ENCODE data around the gene SRRM3.
"Not testable (repeated sequence)": the region's sequence is repeated elsewhere in the genome, so short reads cannot be mapped to it uniquely, and the experiment has no call there.

SRRM3 gene

DNA sequence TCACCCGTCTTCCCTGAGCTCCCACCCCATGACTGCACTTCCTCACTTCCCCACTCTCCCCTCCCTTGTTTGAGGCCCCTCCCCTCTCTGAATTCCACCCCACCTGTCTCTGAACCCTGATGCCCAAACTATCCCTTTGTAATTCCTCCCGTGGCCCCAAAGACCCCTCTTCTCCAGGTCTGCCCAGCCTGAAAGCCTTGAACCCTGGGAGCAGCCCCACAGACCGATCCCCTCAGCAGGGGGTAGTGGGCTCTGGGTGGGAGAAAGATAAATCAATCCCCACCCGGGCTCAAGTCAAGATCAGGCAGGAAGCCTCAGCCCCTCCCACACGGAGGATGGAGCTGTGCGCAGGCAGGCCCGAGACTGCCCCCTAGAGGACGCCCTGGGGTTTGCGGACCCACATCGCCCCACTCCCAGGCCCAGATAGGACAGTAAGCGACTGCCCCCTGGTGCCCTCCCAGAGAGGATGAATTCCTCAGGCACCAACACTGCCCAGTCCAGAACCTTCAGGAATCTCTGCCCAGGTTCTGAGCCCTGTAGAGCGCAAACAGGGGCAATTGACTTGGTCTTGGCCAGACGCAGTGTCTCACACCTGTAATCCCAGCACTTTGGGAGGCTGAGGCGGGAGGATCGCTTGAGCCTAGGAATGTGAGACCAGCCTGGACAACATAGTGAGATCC lies 112.5 kb downstream of the SRRM3 start:
- H3K4me3 ChIP-seq (ENCODE audit: low read depth, low read length): no peak overlapping the region
- TF ChIP-seq, protein P1, sequence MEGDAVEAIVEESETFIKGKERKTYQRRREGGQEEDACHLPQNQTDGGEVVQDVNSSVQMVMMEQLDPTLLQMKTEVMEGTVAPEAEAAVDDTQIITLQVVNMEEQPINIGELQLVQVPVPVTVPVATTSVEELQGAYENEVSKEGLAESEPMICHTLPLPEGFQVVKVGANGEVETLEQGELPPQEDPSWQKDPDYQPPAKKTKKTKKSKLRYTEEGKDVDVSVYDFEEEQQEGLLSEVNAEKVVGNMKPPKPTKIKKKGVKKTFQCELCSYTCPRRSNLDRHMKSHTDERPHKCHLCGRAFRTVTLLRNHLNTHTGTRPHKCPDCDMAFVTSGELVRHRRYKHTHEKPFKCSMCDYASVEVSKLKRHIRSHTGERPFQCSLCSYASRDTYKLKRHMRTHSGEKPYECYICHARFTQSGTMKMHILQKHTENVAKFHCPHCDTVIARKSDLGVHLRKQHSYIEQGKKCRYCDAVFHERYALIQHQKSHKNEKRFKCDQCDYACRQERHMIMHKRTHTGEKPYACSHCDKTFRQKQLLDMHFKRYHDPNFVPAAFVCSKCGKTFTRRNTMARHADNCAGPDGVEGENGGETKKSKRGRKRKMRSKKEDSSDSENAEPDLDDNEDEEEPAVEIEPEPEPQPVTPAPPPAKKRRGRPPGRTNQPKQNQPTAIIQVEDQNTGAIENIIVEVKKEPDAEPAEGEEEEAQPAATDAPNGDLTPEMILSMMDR (IDR thresholded peaks at IDR 0.05; ENCODE audit: insufficient read depth, low read depth, low read length, missing control alignments): peak; percentile 100
- DNase-seq (ENCODE audit: low read depth): peak; percentile 96

GRCh38 chr7:76314740-76315139 lies 113.0 kb downstream of the SRRM3 start:
- H3K4me3 ChIP-seq (ENCODE audit: low read depth, low read length); DNase-seq (ENCODE audit: low read depth): not testable (repeated sequence)

DNA sequence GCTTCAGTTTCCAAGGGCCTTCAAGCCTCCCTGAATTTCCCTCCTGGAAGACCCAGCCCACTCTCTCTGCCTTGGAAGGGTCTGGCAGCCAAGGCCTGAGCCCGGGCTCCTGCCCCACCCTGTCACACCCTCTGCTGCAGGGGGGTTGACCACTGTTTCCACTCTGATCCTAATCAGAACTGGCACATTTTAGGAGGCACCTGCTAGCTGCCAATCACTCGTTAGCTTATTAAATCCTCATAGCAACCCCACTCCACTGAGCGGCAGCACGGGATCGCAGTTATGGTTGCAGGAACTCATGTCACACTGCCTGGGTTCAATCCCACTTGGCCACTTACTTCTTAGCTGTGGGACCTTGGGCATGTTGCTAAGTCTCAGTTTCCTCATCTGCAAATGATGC lies 113.7 kb downstream of the SRRM3 start:
- no peak for DNase-seq (ENCODE audit: low read depth)
- no peak overlapping the region for H3K4me3 ChIP-seq (ENCODE audit: low read depth, low read length)
- TF ChIP-seq, protein P1 (IDR thresholded peaks at IDR 0.05; ENCODE audit: insufficient read depth, low read depth, low read length, missing control alignments): no peak

DNA sequence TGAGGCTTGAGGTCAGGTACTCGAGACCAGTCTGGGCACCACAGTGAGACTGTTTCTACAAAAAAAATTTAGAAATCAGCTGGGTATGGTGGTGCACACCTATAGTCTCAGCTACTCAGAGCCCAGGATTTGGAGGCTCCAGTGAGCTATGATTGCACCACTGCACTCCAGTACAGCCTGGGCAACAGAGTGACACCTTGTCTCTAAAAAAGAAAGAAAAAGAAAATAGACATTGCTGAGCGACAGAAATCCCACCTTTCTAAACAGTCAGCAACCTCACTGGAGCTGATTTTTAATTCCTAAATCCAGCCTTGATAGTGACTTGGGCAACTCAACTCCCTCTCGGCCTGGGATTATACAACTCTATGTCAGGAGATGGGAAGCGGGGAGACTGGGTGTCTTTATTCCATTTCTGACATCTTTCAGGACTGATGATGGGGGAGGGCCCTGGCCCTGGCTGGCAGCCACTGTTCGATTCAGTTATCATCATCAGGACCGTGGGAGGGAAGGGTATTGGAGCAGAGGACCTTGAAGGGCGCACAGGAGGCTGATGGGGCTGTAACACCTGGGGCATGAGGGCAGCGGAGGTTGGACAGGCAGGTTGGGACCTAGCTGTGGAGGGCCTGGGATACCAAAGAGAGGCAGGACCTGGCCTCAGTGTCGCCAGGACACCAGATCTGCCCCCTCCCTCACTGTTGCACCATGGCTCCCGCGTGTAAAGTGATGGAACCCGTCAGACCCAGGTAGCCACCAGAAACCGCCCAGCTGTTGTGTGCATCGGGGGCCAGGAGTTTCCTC lies 115.5 kb downstream of the SRRM3 start:
- peak overlapping the region; percentile 57 for H3K4me3 ChIP-seq (ENCODE audit: low read depth, low read length)
- TF ChIP-seq, protein P1 (IDR thresholded peaks at IDR 0.05; ENCODE audit: insufficient read depth, low read depth, low read length, missing control alignments): no peak
- DNase-seq (ENCODE audit: low read depth): no peak

- DNase-seq (ENCODE audit: low read depth): peak; percentile 99
- TF ChIP-seq, protein P1 (IDR thresholded peaks at IDR 0.05; ENCODE audit: insufficient read depth, low read depth, low read length, missing control alignments): no peak
- peak overlapping the region; percentile 97 for H3K4me3 ChIP-seq (ENCODE audit: low read depth, low read length)
These were observed 116.2 kb downstream of the SRRM3 start for GRCh38 chr7:76317782-76318487.

DNA sequence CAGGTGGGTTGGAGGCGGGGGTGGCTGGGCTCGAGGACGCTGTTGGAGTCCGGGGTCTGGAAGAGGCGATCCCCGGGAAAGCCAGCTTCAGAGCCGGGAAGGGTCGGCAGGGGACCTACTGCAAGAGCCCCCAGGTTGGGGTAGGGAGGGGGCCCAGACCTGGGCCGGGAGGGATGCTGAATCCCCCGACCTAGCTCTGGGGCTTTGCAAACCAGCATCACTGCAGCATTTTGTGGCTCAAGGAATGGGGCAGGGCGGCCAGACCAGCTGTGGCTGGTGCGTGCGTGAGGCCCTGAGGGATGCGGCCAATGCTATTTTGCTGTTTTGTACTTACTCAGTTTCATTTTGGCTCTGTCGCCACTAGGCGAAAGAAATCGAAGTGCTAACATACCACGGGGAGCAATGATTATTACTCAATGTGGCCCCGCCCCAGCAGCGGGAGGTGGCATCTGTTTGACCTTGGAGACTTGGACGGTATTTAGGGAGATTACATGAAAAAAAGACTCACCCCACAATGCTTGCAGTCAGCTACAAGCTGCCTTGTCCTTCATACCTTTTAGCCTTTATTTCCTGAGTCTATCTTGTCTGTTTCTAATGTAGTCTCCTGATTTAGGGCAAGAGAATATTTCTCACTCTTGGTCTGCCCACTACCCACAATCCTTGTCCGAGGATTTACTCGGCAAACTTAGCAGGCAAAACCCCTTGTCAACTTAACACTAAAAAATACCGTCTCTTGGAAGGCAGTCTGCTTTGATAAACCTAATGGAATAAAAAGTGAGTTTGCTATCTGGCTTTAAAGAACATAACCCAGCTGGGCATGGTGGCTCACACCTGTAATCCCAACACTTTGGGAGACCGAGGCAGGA lies 117.0 kb downstream of the SRRM3 start:
- peak; percentile 94 for DNase-seq (ENCODE audit: low read depth)

More for the DNA sequence above, 117.0 kb downstream of the SRRM3 start:
- H3K4me3 ChIP-seq (ENCODE audit: low read depth, low read length): peak overlapping the region; percentile 97
- TF ChIP-seq, protein P1 (IDR thresholded peaks at IDR 0.05; ENCODE audit: insufficient read depth, low read depth, low read length, missing control alignments): peak; percentile 34

All from GM12865 (cell line).